ENCODE results near the gene ATG2A.
"Not testable (repeated sequence)": the region's sequence is repeated elsewhere in the genome, so short reads cannot be mapped to it uniquely, and the experiment has no call there.

ATG2A gene

GRCh38 chr11:64851831-64852351 is 65.1 kb downstream of the ATG2A start:
- no peak for DNase-seq

DNA sequence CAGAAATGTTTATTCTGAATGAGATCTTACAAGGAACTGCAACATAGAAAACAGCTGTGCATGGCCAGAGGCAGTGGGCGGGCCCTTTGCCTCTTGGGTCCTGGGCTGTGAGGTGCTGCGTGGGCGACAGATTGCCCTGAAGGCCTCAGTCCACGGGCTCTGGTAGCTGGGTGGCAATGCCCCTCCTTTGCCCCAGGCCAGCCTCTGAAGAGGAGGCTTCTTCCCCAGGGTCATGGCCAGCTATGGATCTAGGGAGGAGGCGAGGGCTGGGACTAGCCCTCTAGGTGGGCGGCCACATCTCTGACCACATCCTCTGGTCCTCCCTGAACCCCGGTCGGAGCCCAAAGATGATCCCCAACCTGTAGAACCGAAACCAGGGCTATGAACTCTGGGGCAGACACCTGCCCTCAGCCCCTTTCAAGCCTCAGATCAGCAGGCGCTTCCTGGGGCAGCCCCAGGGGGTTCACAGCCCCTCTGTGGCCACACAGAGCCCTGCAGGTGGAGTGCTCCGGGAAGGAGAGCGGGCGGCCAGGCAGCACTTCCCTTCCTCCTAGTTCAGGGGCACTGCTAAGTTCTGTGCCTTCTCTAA is 65.9 kb downstream of the ATG2A start:
- no peak for DNase-seq

- no peak for DNase-seq
These were observed 67.2 kb downstream of the ATG2A start for GRCh38 chr11:64849598-64850356.

DNA sequence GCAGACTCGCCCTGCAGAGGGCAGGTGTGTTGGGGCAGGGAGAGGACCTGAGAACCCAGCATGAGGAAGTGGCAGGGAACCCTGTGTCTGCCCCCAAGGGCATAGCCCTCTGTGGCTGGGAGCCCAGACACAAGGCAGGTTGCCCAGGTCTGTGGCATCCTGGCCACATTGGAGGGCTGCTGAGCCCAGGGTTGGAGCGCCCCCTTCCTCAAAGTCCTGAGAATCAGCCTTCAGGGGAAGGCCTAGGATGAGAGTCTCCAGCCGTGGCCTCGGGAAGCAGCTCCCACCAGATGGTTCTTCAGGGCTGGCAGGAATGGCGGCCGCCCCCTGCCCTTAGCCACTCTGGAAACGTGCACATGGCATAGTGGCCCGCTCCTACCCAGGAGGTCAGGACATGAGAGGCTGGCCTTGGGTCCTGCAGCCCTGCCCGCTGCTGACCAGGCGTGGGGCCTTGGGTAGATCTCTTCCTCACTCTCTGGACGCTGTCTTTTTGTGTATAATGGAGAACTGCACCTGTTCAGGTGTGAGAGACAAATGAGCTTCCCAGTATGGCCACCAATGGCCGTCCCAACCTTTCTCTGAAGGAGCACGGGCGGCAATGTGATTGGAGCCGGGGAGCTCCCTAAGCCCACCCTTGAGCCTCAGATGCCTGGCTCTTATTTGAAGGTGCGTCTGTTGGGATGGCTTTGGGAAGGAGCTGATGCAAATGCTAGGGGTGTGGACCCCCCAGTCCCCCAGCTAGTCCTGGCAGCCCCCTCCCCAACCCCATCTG is 68.0 kb downstream of the ATG2A start:
- DNase-seq = no peak

DNA sequence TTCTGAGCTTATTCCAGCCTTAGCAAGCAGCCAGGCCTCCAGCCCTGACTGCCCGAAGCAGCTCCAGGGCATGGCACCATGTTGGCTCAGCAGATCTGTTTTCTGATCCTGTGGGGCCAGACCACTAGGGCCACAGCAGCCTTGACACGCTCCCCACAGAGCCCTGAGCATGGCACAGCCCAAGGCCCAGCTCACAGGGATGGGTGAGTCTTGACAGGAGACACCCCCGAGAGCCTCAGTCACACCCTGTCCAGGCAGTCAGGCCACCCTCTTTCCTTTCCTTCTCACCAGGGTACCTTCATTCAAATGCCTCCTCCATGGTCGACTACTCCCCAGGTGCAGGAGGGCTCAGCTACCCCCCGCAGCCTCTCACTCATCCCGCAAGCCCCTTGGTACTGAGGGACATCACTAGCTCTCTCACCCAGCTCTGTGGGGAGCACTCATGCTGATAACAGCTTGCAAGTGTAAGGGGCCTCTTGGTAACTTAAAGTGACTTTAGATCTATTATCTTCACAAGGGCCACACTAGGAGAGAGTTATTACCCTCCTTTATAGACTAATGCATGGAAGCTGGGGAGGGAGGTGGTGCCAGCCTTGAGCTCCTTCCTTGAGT is 68.7 kb downstream of the ATG2A start:
- no peak for DNase-seq

- DNase-seq = peak; percentile 80
These were observed 69.9 kb downstream of the ATG2A start for GRCh38 chr11:64846998-64847666.

DNA sequence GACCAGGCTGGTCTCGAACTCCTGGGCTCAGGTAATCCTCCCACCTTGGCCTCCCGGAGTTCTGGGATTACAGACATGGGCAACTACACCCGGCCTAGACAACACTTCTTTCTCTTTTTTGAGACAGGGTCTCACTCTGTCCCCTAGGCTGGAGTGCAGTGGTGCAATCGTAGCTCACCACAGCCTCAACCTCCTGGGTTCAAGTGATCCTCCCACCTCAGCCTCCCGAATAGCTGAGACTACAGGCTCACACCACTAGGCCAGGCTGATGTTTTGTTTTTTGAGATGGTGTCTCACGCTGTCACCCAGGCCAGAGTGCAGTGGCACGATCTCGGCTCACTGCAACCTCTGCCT is 71.3 kb downstream of the ATG2A start:
- DNase-seq = not testable (repeated sequence)

- DNase-seq = no peak
These were observed 71.8 kb downstream of the ATG2A start for GRCh38 chr11:64845129-64845775.
